Activated CD4-positive, alpha-beta memory T cell treated with anti-CD3 and anti-CD28 coated beads, Interleukin-2, amount 10 ng/mL, durations not matched to agents 7 days and 5 days (primary cell): ENCODE data around the gene SIGLEC5. TPM values are rescaled to one million over a fixed set of nuclear protein-coding genes. Genes with fewer than 3 reads are reported as not detected.
A peak's percentile ranks its signal among the peaks of the same experiment; 100 is the strongest.
"Not testable (repeated sequence)": the region's sequence is repeated elsewhere in the genome, so short reads cannot be mapped to it uniquely, and the experiment has no call there.

Experiments
- CTCF ChIA-PET: fragments of 350-600 bp; sonication (Branson Sonifier 250); formaldehyde crosslinking; loops from one replicate; lab custom pipeline; 2021; ENCODE audit warnings: antibody characterized with exemption, inconsistent platforms; lab: Charles Lee
- POLR2A ChIA-PET: fragments of 350-600 bp; sonication (Branson Sonifier 250); formaldehyde crosslinking; loops from one replicate; lab custom pipeline; 2021; ENCODE audit warnings: antibody characterized with exemption; lab: Charles Lee
- DNase-seq: peaks from one replicate; pipeline ENCODE4 v3.0.0-alpha.2; 2020
- H3K27ac Mint-ChIP-seq: one replicate; pipeline ENCODE4 v1.8.0; 2021; ENCODE audit warnings: mild to moderate bottlenecking, mixed read lengths
- H3K27me3 Mint-ChIP-seq: one replicate; pipeline ENCODE4 v1.8.0; 2021; ENCODE audit warnings: mixed read lengths
- H3K36me3 Mint-ChIP-seq: one replicate; pipeline ENCODE4 v1.8.0; 2021; ENCODE audit warnings: low read depth, mixed read lengths
- H3K4me1 Mint-ChIP-seq: one replicate; pipeline ENCODE4 v1.8.0; 2021; ENCODE audit warnings: mixed read lengths
- H3K4me3 Mint-ChIP-seq: one replicate; pipeline ENCODE4 v1.8.0; 2021; ENCODE audit warnings: mild to moderate bottlenecking, mixed read lengths
- H3K9me3 Mint-ChIP-seq: one replicate; pipeline ENCODE4 v1.8.0; 2021; ENCODE audit warnings: mixed read lengths
- total RNA-seq, 2 experiments: library from RNA; stranded (reverse); gene quantifications; one replicate each; pipeline ENCODE4 v1.2.3, GENCODE V29; 2021

SIGLEC5 gene
- not detected for total RNA-seq

DNA sequence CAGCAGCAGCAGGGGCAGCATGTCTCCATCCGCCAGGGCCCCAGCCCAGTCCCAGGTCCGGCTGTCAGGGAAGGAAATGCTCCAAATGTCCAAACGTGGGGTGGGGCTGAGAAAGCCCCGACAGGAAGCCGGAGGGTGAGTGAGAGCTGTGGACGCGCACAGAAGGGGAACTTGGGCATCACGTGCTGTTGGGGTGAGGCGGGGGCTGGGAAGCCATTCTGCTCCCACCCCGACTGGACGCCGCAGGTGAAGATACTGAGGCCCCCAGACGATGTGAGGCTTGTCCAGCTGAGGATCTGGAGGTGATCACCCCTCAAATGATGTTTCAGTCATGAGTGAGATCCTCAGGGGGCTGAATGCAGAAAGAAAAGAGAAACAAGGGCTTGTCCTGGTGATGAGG is at the start of gene SIGLEC5:
TSS of gene SIGLEC5 (minus strand) at position 87 of the 400 bp plus-strand sequence. CDS start at position 21, 66 bp downstream.
- H3K36me3 Mint-ChIP-seq, CTCF ChIA-PET, H3K27ac Mint-ChIP-seq, H3K4me1 Mint-ChIP-seq, H3K4me3 Mint-ChIP-seq, POLR2A ChIA-PET, H3K27me3 Mint-ChIP-seq, DNase-seq, H3K9me3 Mint-ChIP-seq: not testable (repeated sequence)

- H3K27ac Mint-ChIP-seq: no peak overlapping the region
- peaks cover 14% of the 10 kb centered on the region for H3K27me3 Mint-ChIP-seq
- DNase-seq: no peak
- H3K9me3 Mint-ChIP-seq: peaks cover 11% of the 10 kb centered on the region
- POLR2A ChIA-PET: interaction anchor here (1.5 kb wide), 1 partner anchor 27 kb away, joined by 3 read pairs; no protein-coding TSS in a partner anchor
- H3K4me3 Mint-ChIP-seq: no peak overlapping the region
- H3K4me1 Mint-ChIP-seq: peaks cover 8% of the 10 kb centered on the region
- CTCF ChIA-PET: interaction anchor here (0.6 to 3.1 kb wide), 2 partner anchors 19 to 202 kb away, joined by 3 to 18 read pairs; no protein-coding TSS in a partner anchor
- no peaks in the 10 kb centered on the region for H3K36me3 Mint-ChIP-seq
Measured at GRCh38 chr19:51676566-51677083, 46.4 kb upstream of the SIGLEC5 start.

- ChIA-PET CTCF (interaction anchor here (3.1 kb wide), 1 partner anchor 18 kb away, joined by 18 read pairs; no protein-coding TSS in a partner anchor), POLR2A (interaction anchor here (0.9 kb wide), 1 partner anchor 28 kb away, joined by 3 read pairs; no protein-coding TSS in a partner anchor)
- Mint-ChIP-seq H3K9me3 (peaks cover 11% of the 10 kb centered on the region), H3K27me3 (peaks cover 15% of the 10 kb centered on the region)
- H3K27ac Mint-ChIP-seq, H3K4me1 Mint-ChIP-seq, DNase-seq, H3K36me3 Mint-ChIP-seq, H3K4me3 Mint-ChIP-seq: not testable (repeated sequence)
Measured at GRCh38 chr19:51675911-51676565, 45.8 kb upstream of the SIGLEC5 start.

GRCh38 chr19:51668216-51668615 is 38.0 kb upstream of the SIGLEC5 start:
- Mint-ChIP-seq H3K4me1 (no peaks in the 10 kb centered on the region), H3K36me3 (no peaks in the 10 kb centered on the region), H3K27ac (no peak overlapping the region), H3K4me3 (no peak overlapping the region), H3K27me3 (peaks cover 26% of the 10 kb centered on the region), H3K9me3 (no peaks in the 10 kb centered on the region)
- CTCF ChIA-PET: interaction anchor here (3.4 kb wide), 1 partner anchor 11 kb away, joined by 17 read pairs; no protein-coding TSS in a partner anchor
- DNase-seq: no peak
- POLR2A ChIA-PET: no interaction called here

DNA sequence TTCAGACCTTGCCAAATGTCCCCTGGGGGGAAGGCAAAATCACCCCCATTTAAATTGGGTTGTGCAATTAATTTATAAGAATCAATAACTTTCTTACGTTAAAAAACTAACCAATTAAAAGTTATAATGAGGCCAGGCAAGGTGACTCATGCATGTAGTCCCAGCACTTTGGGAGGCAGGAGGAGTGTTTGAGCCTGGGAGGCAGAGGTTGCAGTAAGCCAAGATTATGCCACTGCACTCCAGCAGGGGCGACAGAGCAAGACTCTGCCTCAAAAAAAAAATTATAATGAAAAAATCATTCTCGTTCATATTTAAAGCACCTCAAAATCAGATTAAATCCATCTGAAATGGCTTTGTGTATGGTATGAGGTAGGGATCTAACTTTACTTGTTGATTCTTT is 34.8 kb upstream of the SIGLEC5 start:
- Mint-ChIP-seq H3K4me1 (no peaks in the 10 kb centered on the region), H3K27me3 (peaks cover 25% of the 10 kb centered on the region), H3K9me3 (no peaks in the 10 kb centered on the region), H3K27ac (no peak overlapping the region), H3K4me3 (no peak overlapping the region), H3K36me3 (no peaks in the 10 kb centered on the region)
- ChIA-PET POLR2A (no interaction called here), CTCF (no interaction called here)
- DNase-seq: no peak

- no peak overlapping the region for H3K27ac Mint-ChIP-seq
- no peak for DNase-seq
- H3K9me3 Mint-ChIP-seq: no peaks in the 10 kb centered on the region
- POLR2A ChIA-PET: no interaction called here
- no peaks in the 10 kb centered on the region for H3K36me3 Mint-ChIP-seq
- CTCF ChIA-PET: no interaction called here
- H3K4me1 Mint-ChIP-seq: no peaks in the 10 kb centered on the region
- peaks cover 25% of the 10 kb centered on the region for H3K27me3 Mint-ChIP-seq
- H3K4me3 Mint-ChIP-seq: no peak overlapping the region
Measured at GRCh38 chr19:51664131-51664530, 33.9 kb upstream of the SIGLEC5 start.

DNA sequence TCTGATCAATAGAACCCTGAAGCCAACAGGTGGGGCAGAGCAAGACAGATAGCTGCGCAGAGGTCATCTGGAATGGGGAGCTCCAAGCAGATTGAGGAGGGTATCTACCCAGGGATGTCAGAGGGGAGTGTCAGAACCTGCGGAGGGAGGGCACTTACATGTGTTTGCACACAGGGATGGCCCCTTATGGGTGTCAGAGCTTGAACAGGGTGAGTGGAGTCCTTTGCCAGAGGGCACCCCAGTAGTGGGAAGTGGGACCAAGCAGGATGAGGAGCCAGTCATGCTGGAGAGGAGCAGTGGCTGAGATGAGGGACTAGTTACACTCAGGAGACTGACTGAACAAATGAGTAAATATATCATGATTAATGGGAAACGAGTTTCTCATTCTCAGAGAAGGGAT is 33.4 kb upstream of the SIGLEC5 start:
- no peaks in the 10 kb centered on the region for H3K36me3 Mint-ChIP-seq
- no peaks in the 10 kb centered on the region for H3K4me1 Mint-ChIP-seq
- CTCF ChIA-PET: interaction anchor here (0.5 kb wide), 1 partner anchor 243 kb away, joined by 3 read pairs; no protein-coding TSS in a partner anchor
- no peak for DNase-seq
- H3K27ac Mint-ChIP-seq: no peak overlapping the region
- H3K9me3 Mint-ChIP-seq: no peaks in the 10 kb centered on the region
- POLR2A ChIA-PET: no interaction called here
- H3K4me3 Mint-ChIP-seq: no peak overlapping the region
- H3K27me3 Mint-ChIP-seq: peaks cover 25% of the 10 kb centered on the region

- no peak overlapping the region for H3K4me3 Mint-ChIP-seq
- DNase-seq: peak; percentile 66
- CTCF ChIA-PET: interaction anchor here (0.6 to 5.1 kb wide), 14 partner anchors 9 to 360 kb away, joined by 3 to 66 read pairs (median 4); partner anchors contain the start of gene NKG7
- peaks cover 5% of the 10 kb centered on the region for H3K4me1 Mint-ChIP-seq
- no peaks in the 10 kb centered on the region for H3K36me3 Mint-ChIP-seq
- peaks cover 24% of the 10 kb centered on the region for H3K27me3 Mint-ChIP-seq
- no peak overlapping the region for H3K27ac Mint-ChIP-seq
- no peaks in the 10 kb centered on the region for H3K9me3 Mint-ChIP-seq
- POLR2A ChIA-PET: no interaction called here
Measured at GRCh38 chr19:51660975-51661600, 30.9 kb upstream of the SIGLEC5 start.

GRCh38 chr19:51654783-51655182 is 24.6 kb upstream of the SIGLEC5 start:
- H3K4me3 Mint-ChIP-seq: no peak overlapping the region
- no peak overlapping the region for H3K27ac Mint-ChIP-seq
- peaks cover 10% of the 10 kb centered on the region for H3K27me3 Mint-ChIP-seq
- H3K36me3 Mint-ChIP-seq: no peaks in the 10 kb centered on the region
- no peak for DNase-seq
- H3K9me3 Mint-ChIP-seq: no peaks in the 10 kb centered on the region
- POLR2A ChIA-PET: no interaction called here
- CTCF ChIA-PET: interaction anchor here (1.0 to 1.5 kb wide), 4 partner anchors 11 to 233 kb away, joined by 3 read pairs; no protein-coding TSS in a partner anchor
- H3K4me1 Mint-ChIP-seq: peaks cover 5% of the 10 kb centered on the region

GRCh38 chr19:51653162-51653561 is 23.0 kb upstream of the SIGLEC5 start:
- Mint-ChIP-seq H3K4me3 (no peak overlapping the region), H3K27me3 (peaks cover 11% of the 10 kb centered on the region), H3K27ac (no peak overlapping the region), H3K4me1 (peaks cover 5% of the 10 kb centered on the region), H3K9me3 (no peaks in the 10 kb centered on the region), H3K36me3 (no peaks in the 10 kb centered on the region)
- no peak for DNase-seq
- ChIA-PET POLR2A (no interaction called here), CTCF (interaction anchor here (0.6 kb wide), 1 partner anchor 180 kb away, joined by 3 read pairs; no protein-coding TSS in a partner anchor)

DNA sequence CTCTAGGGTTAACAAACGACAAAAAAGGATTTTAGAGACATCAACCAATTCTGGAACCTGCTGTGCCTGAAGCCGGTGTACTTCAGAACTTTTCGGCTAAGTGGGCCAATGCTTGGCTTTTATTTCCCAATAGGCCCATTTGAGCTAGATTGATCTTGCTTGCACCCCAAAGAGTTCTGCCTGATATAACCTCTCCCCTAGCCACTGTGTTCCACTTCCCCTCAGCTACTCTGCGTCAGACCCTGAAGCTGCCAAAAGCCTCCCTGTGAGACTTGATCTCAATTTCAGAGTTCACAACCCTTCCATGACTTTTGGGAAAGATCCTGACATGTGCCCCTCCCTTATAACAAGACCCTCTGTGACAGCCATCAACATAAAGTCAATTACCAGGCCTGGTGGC is 22.1 kb upstream of the SIGLEC5 start:
- CTCF ChIA-PET: no interaction called here

DNA sequence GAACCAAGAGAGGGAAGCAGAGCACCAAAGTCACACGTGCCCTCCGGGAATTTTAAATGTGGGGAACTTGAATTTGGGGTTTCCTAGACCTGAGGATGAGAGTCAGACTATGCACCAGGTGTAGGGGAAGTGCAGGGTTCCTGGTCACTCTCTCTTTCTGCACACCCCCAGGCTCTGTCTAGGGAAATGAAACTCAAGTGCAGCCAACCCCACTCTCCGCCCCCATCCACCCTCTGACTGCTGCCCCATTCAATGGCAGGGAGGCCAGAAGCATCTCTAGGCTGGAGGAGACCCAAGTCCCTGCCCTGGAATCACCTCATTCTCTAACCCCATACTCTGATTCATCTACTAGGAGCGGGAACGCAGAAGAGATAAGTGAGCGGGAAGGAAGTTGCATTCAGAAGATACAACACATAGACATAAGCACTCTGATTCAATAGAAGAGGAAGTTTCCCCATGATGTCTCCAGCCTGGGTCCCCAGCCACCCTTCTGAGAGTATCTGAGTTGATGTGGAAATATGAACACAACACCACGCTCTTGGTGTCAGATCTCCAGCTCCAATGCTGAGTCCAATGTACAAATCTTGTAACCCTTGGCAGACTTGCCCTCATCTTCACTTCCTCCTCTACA is 21.1 kb upstream of the SIGLEC5 start:
- H3K27me3 Mint-ChIP-seq: peaks cover 8% of the 10 kb centered on the region
- H3K4me1 Mint-ChIP-seq: no peaks in the 10 kb centered on the region
- ChIA-PET CTCF (no interaction called here), POLR2A (no interaction called here)
- H3K36me3 Mint-ChIP-seq: no peaks in the 10 kb centered on the region
- DNase-seq: no peak
- no peak overlapping the region for H3K4me3 Mint-ChIP-seq
- H3K27ac Mint-ChIP-seq: no peak overlapping the region
- H3K9me3 Mint-ChIP-seq: no peaks in the 10 kb centered on the region

More for the DNA sequence above, 22.1 kb upstream of the SIGLEC5 start:
- H3K27me3 Mint-ChIP-seq: peaks cover 11% of the 10 kb centered on the region
- POLR2A ChIA-PET: no interaction called here
- no peak overlapping the region for H3K4me3 Mint-ChIP-seq
- DNase-seq: no peak
- peaks cover 5% of the 10 kb centered on the region for H3K4me1 Mint-ChIP-seq
- no peaks in the 10 kb centered on the region for H3K9me3 Mint-ChIP-seq
- no peak overlapping the region for H3K27ac Mint-ChIP-seq
- H3K36me3 Mint-ChIP-seq: no peaks in the 10 kb centered on the region

DNA sequence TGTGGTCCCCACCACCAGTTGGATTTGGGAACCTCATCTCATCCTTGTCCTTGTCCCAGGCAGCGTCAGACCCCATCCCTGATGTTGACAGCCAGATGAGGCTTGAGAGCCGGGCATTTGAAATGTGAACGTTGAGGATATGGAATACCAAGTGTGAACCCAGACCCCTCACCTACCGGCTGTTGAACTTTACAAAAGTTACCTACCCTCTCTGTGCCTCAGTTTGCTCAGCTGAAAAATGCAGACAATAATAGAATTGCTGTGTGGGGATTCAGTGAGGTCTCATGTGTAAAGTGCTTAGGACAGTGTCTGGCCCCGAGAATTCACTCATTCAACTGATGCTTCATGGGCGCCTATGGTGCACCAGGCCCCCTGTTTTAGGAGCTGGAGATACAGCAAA is 17.1 kb upstream of the SIGLEC5 start:
- POLR2A ChIA-PET: no interaction called here
- Mint-ChIP-seq H3K27me3 (peaks cover 15% of the 10 kb centered on the region), H3K9me3 (no peaks in the 10 kb centered on the region), H3K36me3 (no peaks in the 10 kb centered on the region), H3K27ac (no peak overlapping the region), H3K4me3 (no peak overlapping the region), H3K4me1 (peaks cover 2% of the 10 kb centered on the region)
- no peak for DNase-seq
- CTCF ChIA-PET: no interaction called here
